Measurements from ENCODE around the gene MOB3A.

Gene MOB3A

GRCh38 chr19:2056837-2057192 lies 39.3 kb downstream of the MOB3A start:
- TF ChIP-seq, protein P1, sequence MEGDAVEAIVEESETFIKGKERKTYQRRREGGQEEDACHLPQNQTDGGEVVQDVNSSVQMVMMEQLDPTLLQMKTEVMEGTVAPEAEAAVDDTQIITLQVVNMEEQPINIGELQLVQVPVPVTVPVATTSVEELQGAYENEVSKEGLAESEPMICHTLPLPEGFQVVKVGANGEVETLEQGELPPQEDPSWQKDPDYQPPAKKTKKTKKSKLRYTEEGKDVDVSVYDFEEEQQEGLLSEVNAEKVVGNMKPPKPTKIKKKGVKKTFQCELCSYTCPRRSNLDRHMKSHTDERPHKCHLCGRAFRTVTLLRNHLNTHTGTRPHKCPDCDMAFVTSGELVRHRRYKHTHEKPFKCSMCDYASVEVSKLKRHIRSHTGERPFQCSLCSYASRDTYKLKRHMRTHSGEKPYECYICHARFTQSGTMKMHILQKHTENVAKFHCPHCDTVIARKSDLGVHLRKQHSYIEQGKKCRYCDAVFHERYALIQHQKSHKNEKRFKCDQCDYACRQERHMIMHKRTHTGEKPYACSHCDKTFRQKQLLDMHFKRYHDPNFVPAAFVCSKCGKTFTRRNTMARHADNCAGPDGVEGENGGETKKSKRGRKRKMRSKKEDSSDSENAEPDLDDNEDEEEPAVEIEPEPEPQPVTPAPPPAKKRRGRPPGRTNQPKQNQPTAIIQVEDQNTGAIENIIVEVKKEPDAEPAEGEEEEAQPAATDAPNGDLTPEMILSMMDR (IDR thresholded peaks at IDR 0.05) = no peak
- H3K4me3 ChIP-seq (ENCODE audit: low read depth, low read length) = no peak overlapping the region
- no peaks in the 10 kb centered on the region for H3K36me3 ChIP-seq (ENCODE audit: control insufficient read depth, insufficient read depth, low read length)
- no peaks in the 10 kb centered on the region for H3K27me3 ChIP-seq (ENCODE audit: control insufficient read depth, insufficient read depth, low read length)
- H3K79me2 ChIP-seq = peaks cover 3% of the 10 kb centered on the region
- H3K9ac ChIP-seq = no peak overlapping the region
- H3K27ac ChIP-seq = peak overlapping the region; percentile 53
- no peak overlapping the region for H3K4me2 ChIP-seq (ENCODE audit: low read length)
- no peak overlapping the region for H2AFZ ChIP-seq
- H3K9me3 ChIP-seq (ENCODE audit: control insufficient read depth, low read length) = no peaks in the 10 kb centered on the region
- H3K4me1 ChIP-seq = peaks cover 30% of the 10 kb centered on the region

GRCh38 chr19:2055931-2056836 lies 39.9 kb downstream of the MOB3A start:
- H3K27me3 ChIP-seq (ENCODE audit: control insufficient read depth, insufficient read depth, low read length) = no peaks in the 10 kb centered on the region
- H2AFZ ChIP-seq = peak overlapping the region; percentile 91
- H3K4me1 ChIP-seq = peaks cover 34% of the 10 kb centered on the region
- H3K4me3 ChIP-seq (ENCODE audit: low read depth, low read length) = no peak overlapping the region
- no peak overlapping the region for H3K9ac ChIP-seq
- peaks cover 3% of the 10 kb centered on the region for H3K79me2 ChIP-seq
- H3K9me3 ChIP-seq (ENCODE audit: control insufficient read depth, low read length) = no peaks in the 10 kb centered on the region
- TF ChIP-seq, protein P1 (IDR thresholded peaks at IDR 0.05) = no peak
- H3K4me2 ChIP-seq (ENCODE audit: low read length) = peak overlapping the region; percentile 65
- peak overlapping the region; percentile 84 for H3K27ac ChIP-seq
- no peaks in the 10 kb centered on the region for H3K36me3 ChIP-seq (ENCODE audit: control insufficient read depth, insufficient read depth, low read length)

DNA sequence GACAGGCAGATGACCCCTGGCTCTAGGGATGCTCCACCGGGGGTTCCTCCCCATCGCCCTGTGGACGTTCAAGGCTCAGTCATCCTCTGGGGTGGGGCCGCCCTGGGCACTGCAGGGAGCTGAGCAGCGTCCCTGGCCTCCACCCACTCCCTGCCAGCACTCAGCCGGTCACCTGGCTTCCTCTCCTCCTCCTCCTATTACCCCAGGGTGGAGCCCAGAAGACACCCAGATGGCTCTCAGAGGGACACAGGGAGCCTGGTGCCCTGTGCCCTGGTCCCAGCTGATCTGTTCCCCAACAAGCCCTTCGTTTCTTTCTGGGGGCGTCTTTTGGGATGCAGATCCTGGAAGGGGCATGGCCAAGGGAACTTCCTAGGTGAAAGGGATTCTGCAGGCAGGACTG lies 41.4 kb downstream of the MOB3A start:
- peaks cover 12% of the 10 kb centered on the region for H3K79me2 ChIP-seq
- H3K4me2 ChIP-seq (ENCODE audit: low read length) = no peak overlapping the region
- no peaks in the 10 kb centered on the region for H3K27me3 ChIP-seq (ENCODE audit: control insufficient read depth, insufficient read depth, low read length)
- no peaks in the 10 kb centered on the region for H3K9me3 ChIP-seq (ENCODE audit: control insufficient read depth, low read length)
- no peaks in the 10 kb centered on the region for H3K36me3 ChIP-seq (ENCODE audit: control insufficient read depth, insufficient read depth, low read length)
- H3K4me1 ChIP-seq = peaks cover 34% of the 10 kb centered on the region
- no peak overlapping the region for H3K27ac ChIP-seq
- H3K9ac ChIP-seq = no peak overlapping the region
- TF ChIP-seq, protein P1 (IDR thresholded peaks at IDR 0.05) = no peak
- H2AFZ ChIP-seq = no peak overlapping the region
- no peak overlapping the region for H3K4me3 ChIP-seq (ENCODE audit: low read depth, low read length)

DNA sequence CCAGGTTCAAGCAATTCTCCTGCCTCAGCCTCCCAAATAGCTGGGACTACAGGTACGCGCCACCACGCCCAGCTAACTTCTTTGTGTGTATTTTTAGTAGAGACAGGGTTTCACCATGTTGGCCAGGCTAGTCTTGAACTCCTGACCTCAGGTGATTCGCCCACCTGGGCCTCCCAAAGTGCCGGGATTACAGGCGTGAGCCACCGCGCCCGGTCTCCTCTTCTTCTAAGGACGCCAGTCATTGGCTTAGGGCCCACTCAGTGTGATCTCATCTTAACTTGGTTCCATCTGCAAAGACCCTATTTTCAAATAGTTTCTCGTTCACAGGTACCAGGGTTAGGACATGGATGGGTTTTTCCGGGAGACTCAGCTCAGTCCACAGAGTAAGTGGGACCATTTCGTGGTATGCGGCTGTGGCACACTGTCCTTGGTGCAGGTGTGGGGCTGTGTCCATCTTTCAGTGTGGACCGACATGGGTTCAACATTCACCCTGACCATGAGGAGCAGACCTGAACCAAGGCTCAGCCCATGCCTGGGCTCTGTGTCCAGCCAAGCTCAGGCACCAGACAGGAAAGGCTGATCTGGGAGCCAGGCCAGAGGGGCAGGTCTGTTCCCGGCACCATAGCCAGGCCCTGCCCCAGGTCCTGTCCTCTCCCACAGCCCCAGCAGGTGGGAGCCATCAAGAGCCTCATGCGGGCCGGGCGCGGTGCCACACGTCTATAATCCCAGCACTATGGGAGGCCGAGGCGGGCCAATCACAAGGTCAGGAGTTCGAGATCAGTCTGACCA lies 42.3 kb downstream of the MOB3A start:
- Histone ChIP-seq H3K9ac (no peak overlapping the region), H3K27me3 (ENCODE audit: control insufficient read depth, insufficient read depth, low read length) (no peaks in the 10 kb centered on the region), H3K36me3 (ENCODE audit: control insufficient read depth, insufficient read depth, low read length) (no peaks in the 10 kb centered on the region), H3K4me1 (peaks cover 33% of the 10 kb centered on the region), H3K9me3 (ENCODE audit: control insufficient read depth, low read length) (no peaks in the 10 kb centered on the region), H3K4me2 (ENCODE audit: low read length) (no peak overlapping the region), H3K4me3 (ENCODE audit: low read depth, low read length) (no peak overlapping the region), H2AFZ (no peak overlapping the region), H3K79me2 (peaks cover 21% of the 10 kb centered on the region), H3K27ac (no peak overlapping the region)
- TF ChIP-seq, protein P1 (IDR thresholded peaks at IDR 0.05) = no peak

Data from parathyroid adenoma (tissue), 2 donors.